Thoracic aorta (tissue), 2 donors: ENCODE measurements around the gene LHX6. TPM values are rescaled to one million over a fixed set of nuclear protein-coding genes. Genes with fewer than 3 reads are reported as not detected.

Experiments used
- ATAC-seq: fragments of 150-250 bp; one replicate; pipeline ENCODE4 v1.8.0; 2017; ENCODE audit warnings: low read depth; ENCODE audit not compliant: insufficient number of reproducible peaks, low FRiP score
- DNase-seq: peaks from one replicate; pipeline ENCODE4 v3.0.0-alpha.2; 2020; ENCODE audit warnings: low spot score
- H3K27ac ChIP-seq, 2 donors: fragments of 200-600 bp; sonication (generic); 1 replicate in 1 of 2; 2 replicates in 1 of 2; pipeline ENCODE4 v1.5.1; 2016; ENCODE audit warnings: mild to moderate bottlenecking in 2 of 2, moderate library complexity in 2 of 2
- H3K27me3 ChIP-seq: fragments of 200-600 bp; sonication (generic); replicated peaks from 2 replicates; pipeline ENCODE4 v1.6.0; 2016; ENCODE audit warnings: mild to moderate bottlenecking; ENCODE audit not compliant: insufficient read depth
- H3K36me3 ChIP-seq: fragments of 200-600 bp; sonication (generic); one replicate; pipeline ENCODE4 v1.5.1; 2016
- H3K4me1 ChIP-seq, 2 donors: fragments of 200-600 bp; sonication (generic); 1 replicate in 1 of 2; 2 replicates in 1 of 2; pipeline versions ENCODE4 v1.5.1 to v1.6.0; 2016; ENCODE audit warnings: low read depth in 2 of 2, mild to moderate bottlenecking in 1 of 2; ENCODE audit not compliant: control insufficient read depth in 1 of 2
- H3K4me3 ChIP-seq: fragments of 200-600 bp; sonication (generic); 2 replicates; pipeline ENCODE4 v1.5.1; 2016; ENCODE audit warnings: mild to moderate bottlenecking
- H3K9me3 ChIP-seq: fragments of 200-600 bp; sonication (generic); 2 replicates; pipeline ENCODE4 v1.5.1; 2016
- CTCF ChIP-seq: fragments of 200-600 bp; sonication (generic); IDR thresholded peaks from one replicate; pipeline ENCODE4 v1.5.1; 2019; ENCODE audit warnings: antibody characterized with exemption
- total RNA-seq, 2 donors: library from RNA; depleted of rRNA; stranded (reverse); fragments of >200 nt; gene quantifications; one replicate each; pipeline versions ENCODE4 v1.1.0 to v1.2.3, GENCODE V29; 2016

LHX6 gene
- total RNA-seq, 2 donors from 2014 or later: 5.0 to 6.5 TPM

- Histone ChIP-seq H3K27me3 (peaks cover 34% of the 10 kb centered on the region), H3K27ac (no peak overlapping the region), H3K36me3 (no peaks in the 10 kb centered on the region), H3K9me3 (no peaks in the 10 kb centered on the region), H3K4me1 (peaks cover 21 to 50% of the 10 kb centered on the region in 2 donors), H3K4me3 (no peak overlapping the region)
- TF ChIP-seq CTCF: no peak
- ATAC-seq (no peak), DNase-seq (no peak)
Measured at GRCh38 chr9:122222791-122223190, 6.0 kb downstream of the LHX6 start.

- H3K27me3 ChIP-seq: peaks cover 24% of the 10 kb centered on the region
- H3K36me3 ChIP-seq: no peaks in the 10 kb centered on the region
- DNase-seq: no peak
- ATAC-seq: no peak
- no peak overlapping the region for H3K4me3 ChIP-seq
- no peaks in the 10 kb centered on the region for H3K9me3 ChIP-seq
- no peak overlapping the region for H3K27ac ChIP-seq
- TF ChIP-seq CTCF: no peak
- H3K4me1 ChIP-seq: peaks cover 21 to 41% of the 10 kb centered on the region in 2 donors
Measured at GRCh38 chr9:122221183-122221811, 7.5 kb downstream of the LHX6 start.

DNA sequence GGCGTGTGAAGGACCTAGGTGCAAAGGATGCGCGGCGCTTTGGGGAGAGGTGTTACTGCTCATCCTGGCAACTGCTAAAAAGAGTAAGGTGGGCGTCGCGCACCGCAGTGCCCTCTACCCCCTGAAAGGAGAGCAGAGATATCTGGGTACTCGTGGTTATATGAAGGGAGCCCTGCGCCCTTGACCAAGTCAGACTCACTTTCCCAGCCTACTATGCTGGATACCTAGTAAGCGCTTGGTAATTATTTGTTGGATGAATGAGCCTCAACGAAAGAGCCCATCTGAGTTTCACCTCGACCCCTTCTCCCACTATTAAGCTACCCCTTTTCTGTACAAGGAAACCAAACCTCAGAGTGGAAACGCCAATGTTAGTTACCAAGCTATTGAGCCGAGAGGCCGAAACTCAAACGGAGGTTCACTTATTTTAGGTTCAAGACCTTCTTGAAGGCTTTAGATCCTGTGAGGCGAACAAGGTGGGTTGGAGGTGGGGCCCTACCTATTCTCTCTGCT lies 8.0 kb downstream of the LHX6 start:
- H3K27me3 ChIP-seq: peaks cover 28% of the 10 kb centered on the region
- H3K9me3 ChIP-seq: no peaks in the 10 kb centered on the region
- DNase-seq (no peak), ATAC-seq (no peak)
- H3K27ac ChIP-seq: no peak overlapping the region
- peaks cover 16 to 35% of the 10 kb centered on the region in 2 donors for H3K4me1 ChIP-seq
- H3K36me3 ChIP-seq: no peaks in the 10 kb centered on the region
- TF ChIP-seq CTCF: no peak
- H3K4me3 ChIP-seq: peak overlapping the region; percentile 55

GRCh38 chr9:122219856-122220672 lies 8.7 kb downstream of the LHX6 start:
- Histone ChIP-seq H3K36me3 (no peaks in the 10 kb centered on the region), H3K27me3 (peaks cover 28% of the 10 kb centered on the region), H3K27ac (peak overlapping the region in 1 of 2 donors; percentile 18), H3K4me3 (peak overlapping the region; percentile 55), H3K4me1 (peaks cover 15 to 34% of the 10 kb centered on the region in 2 donors), H3K9me3 (no peaks in the 10 kb centered on the region)
- ATAC-seq (no peak), DNase-seq (no peak)
- no peak for TF ChIP-seq CTCF
